Activated T-helper 2 cell treated with anti-CD3 and anti-CD28 coated beads, Interferon-gamma antibody, Interleukin-2, Interleukin-4, amounts not matched to agents 10 μg/mL and 5 μg/mL and 100 μg/mL, durations not matched to agents 14 hours and 24 hours and 36 hours (primary cell): ENCODE measurements around the gene KAT6B. TPM values are rescaled to one million over a fixed set of nuclear protein-coding genes. Genes with fewer than 3 reads are reported as not detected.

Source experiments
- DNase-seq: peaks from one replicate; pipeline ENCODE4 v3.0.0; 2021; ENCODE audit warnings: low spot score
- H3K27ac Mint-ChIP-seq: one replicate; pipeline ENCODE4 v1.8.0; 2021; ENCODE audit warnings: mixed read lengths
- H3K27me3 Mint-ChIP-seq: one replicate; pipeline ENCODE4 v1.8.0; 2021; ENCODE audit warnings: low read depth, mixed read lengths
- H3K36me3 Mint-ChIP-seq: one replicate; pipeline ENCODE4 v1.8.0; 2021; ENCODE audit warnings: low read depth, mixed read lengths
- H3K4me1 Mint-ChIP-seq: one replicate; pipeline ENCODE4 v1.8.0; 2021; ENCODE audit warnings: low read depth, mixed read lengths
- H3K4me3 Mint-ChIP-seq: one replicate; pipeline ENCODE4 v1.8.0; 2021; ENCODE audit warnings: low read depth, mild to moderate bottlenecking, moderate library complexity, mixed read lengths
- H3K9me3 Mint-ChIP-seq: one replicate; pipeline ENCODE4 v1.8.0; 2021; ENCODE audit warnings: mixed read lengths
- intact Hi-C: fragments of 100-400 bp; cut with micrococcal nuclease; formaldehyde crosslinking; loops from one replicate; pipeline ENCODE4 v1.15.1; 2023
- total RNA-seq: library from RNA; stranded (reverse); gene quantifications from 2 replicates; pipeline ENCODE4 v1.2.3, GENCODE V29; 2022

The KAT6B gene
- total RNA-seq, 1 donor from 2014 or later = 26.6 TPM

DNA sequence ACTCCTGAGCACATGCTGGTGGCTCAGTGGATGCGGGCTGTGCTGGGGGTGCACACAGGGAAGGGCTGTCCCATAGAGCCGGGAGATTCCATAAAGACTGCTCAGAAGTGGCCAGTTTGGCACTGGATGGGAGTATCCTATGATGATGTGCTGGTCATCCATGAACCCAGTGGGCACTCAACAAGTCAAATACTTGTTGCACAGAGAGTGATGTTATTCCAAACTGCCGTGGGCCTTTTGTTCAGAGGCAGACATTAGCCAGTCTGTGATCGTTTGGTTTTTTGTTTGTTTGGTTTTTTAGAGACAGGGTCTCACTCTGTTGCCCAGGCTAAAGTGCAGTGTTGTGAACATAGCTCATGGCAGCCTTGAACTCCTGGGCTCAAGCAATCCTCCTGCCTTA is 254.2 kb downstream of the KAT6B start:
- Mint-ChIP-seq H3K27me3 (no peaks in the 10 kb centered on the region), H3K4me1 (no peaks in the 10 kb centered on the region), H3K36me3 (no peaks in the 10 kb centered on the region), H3K27ac (no peak overlapping the region), H3K4me3 (no peak overlapping the region), H3K9me3 (peaks cover 5% of the 10 kb centered on the region)
- intact Hi-C loops = no loop called here
- no peak for DNase-seq

DNA sequence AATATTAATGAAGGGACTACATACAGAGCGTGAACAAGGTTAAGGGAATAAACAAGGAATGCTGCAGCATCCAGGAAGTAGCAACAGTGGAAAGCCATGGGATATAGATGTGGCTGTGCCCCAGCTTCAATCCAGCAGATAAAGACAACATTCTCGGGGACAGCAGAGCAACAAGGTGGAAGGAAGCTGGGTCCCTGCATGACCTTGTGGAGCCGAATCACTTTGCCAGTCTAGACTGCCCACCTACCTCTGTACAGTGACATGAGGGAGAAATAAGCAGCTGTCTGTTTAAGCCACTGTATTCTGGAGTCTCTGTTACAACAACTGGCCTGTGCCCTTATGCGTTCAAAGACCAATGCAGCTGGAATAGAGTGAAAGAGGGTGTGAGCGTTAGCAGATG is 255.0 kb downstream of the KAT6B start:
- H3K9me3 Mint-ChIP-seq = peaks cover 5% of the 10 kb centered on the region
- no peak overlapping the region for H3K27ac Mint-ChIP-seq
- no peak for DNase-seq
- H3K27me3 Mint-ChIP-seq = no peaks in the 10 kb centered on the region
- no peak overlapping the region for H3K4me3 Mint-ChIP-seq
- intact Hi-C loops = no loop called here
- no peaks in the 10 kb centered on the region for H3K36me3 Mint-ChIP-seq
- no peaks in the 10 kb centered on the region for H3K4me1 Mint-ChIP-seq
